ENCODE data around the gene RPS6KA4.

Gene RPS6KA4

GRCh38 chr11:64327993-64328392, 31.0 kb upstream of the RPS6KA4 start:
- no peak for DNase-seq

GRCh38 chr11:64330888-64331287, 28.1 kb upstream of the RPS6KA4 start:
- DNase-seq: no peak

- DNase-seq: peak; percentile 81
These were observed 27.2 kb upstream of the RPS6KA4 start for GRCh38 chr11:64331569-64332371.

- no peak for DNase-seq
These were observed 25.4 kb upstream of the RPS6KA4 start for GRCh38 chr11:64333556-64333955.

GRCh38 chr11:64334764-64335735, 23.9 kb upstream of the RPS6KA4 start:
- DNase-seq: peak; percentile 67

GRCh38 chr11:64337538-64338249, 21.3 kb upstream of the RPS6KA4 start:
- DNase-seq: no peak

- DNase-seq: no peak
These were observed 20.2 kb upstream of the RPS6KA4 start for GRCh38 chr11:64338716-64339115.

- no peak for DNase-seq
These were observed 19.7 kb upstream of the RPS6KA4 start for GRCh38 chr11:64339286-64339685.

GRCh38 chr11:64339754-64340408, 19.1 kb upstream of the RPS6KA4 start, which contains the start of gene CCDC88B:
Gene CCDC88B (plus strand): TSS chr11:64340204. CDS start chr11:64340267, 63 bp downstream.
- peak; percentile 94 for DNase-seq

GRCh38 chr11:64340671-64341335, 18.2 kb upstream of the RPS6KA4 start:
- peak; percentile 76 for DNase-seq

GRCh38 chr11:64341429-64341828, 17.5 kb upstream of the RPS6KA4 start:
- no peak for DNase-seq

- peak; percentile 88 for DNase-seq
These were observed 16.8 kb upstream of the RPS6KA4 start for GRCh38 chr11:64341851-64342791.

GRCh38 chr11:64342869-64343745, 15.9 kb upstream of the RPS6KA4 start:
- DNase-seq: no peak

- DNase-seq: no peak
These were observed 15.0 kb upstream of the RPS6KA4 start for GRCh38 chr11:64343767-64344559.

- DNase-seq: no peak
These were observed 14.2 kb upstream of the RPS6KA4 start for GRCh38 chr11:64344787-64345186.

- DNase-seq: no peak
These were observed 11.6 kb upstream of the RPS6KA4 start for GRCh38 chr11:64347193-64347867.

- DNase-seq: no peak
These were observed 10.5 kb upstream of the RPS6KA4 start for GRCh38 chr11:64348383-64349024.

GRCh38 chr11:64349025-64349387, 10.0 kb upstream of the RPS6KA4 start:
- DNase-seq: no peak

Measured in CD4-positive, alpha-beta T cell treated with Interferon gamma for 1 hour (primary cell).